ENCODE results near the gene PROSER2. TPM values are rescaled to one million over a fixed set of nuclear protein-coding genes. Genes with fewer than 3 reads are reported as not detected.

Gene PROSER2
- total RNA-seq, 1 donor from 2014 or later = 8.8 TPM

DNA sequence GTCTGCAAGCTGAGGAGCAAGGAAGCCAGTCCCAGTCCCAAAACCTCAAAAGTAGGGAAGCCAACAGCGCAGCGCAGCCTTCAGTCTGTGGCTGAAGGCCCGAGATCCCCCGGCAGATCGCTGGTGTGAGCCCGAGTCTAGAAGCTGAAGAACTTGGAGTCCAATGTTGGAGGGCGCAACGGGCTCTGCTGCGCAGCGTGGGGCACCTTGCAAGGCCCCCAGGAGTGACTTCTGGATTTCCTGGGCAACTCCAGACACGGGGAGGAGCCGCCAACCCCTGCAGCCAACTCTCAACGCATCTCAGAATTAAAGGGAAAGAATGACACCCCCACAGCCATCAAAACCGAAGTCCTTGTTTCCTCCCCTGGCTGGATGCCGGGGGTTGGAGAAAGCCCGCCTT is 18.8 kb upstream of the PROSER2 start:
- DNase-seq (ENCODE audit: low spot score) = no peak

DNA sequence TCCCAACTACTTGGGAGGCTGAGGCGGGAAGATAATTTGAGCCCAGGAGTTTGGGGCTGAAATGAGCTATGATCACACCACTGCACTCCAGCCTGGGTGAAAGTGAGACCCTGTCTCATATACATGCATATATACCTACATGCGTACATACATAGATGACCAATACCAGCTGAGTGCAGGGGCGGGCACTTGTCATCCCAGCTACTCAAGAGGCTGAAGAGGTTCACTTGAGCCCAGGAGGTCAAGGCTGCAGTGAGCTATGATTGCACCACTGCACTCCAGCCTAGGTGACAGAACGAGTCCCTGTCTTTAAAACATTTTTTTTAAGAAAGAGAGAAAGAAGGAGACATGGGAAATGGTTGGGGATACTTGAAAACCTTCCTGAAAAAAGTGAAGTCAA is 17.4 kb upstream of the PROSER2 start:
- no peak for DNase-seq (ENCODE audit: low spot score)

DNA sequence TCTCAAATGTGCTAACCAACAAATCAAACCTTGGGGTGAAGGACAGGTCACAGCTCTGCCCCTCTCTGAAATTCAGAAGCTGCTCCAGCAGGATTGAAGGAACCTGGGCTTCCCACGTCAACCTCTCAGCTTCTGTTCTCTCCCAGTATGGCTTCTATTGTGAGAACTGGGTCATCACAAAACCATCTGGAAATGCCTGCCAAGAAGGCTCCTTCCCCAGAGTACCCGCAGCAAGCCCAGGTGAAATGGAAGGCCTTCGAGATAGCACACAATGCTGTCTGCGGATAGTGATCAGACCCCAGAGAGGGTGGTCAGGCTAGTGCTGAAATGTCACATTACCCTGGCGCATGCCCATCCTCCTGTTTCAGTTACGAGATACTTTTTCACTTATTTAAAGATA is 16.4 kb upstream of the PROSER2 start:
- DNase-seq (ENCODE audit: low spot score) = no peak

DNA sequence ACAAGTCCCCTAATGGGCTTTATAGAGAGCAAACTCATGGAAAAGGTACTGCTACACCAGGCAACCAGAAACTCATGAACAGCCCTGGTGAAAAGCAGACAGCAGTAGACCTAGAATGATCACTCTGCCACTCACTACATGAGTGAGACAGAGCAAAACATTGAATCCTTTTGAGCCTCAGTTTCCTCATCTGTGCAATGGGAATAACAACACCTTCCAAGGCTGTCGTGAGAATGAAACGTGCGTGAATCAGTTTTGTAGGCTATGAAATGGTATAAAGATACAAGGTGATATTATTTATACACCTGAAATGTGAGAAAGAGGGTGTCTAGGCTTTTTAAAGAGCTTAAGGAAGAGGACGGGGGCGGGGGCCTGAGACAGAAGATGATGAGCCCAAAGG is 14.3 kb upstream of the PROSER2 start:
- no peak for DNase-seq (ENCODE audit: low spot score)

DNA sequence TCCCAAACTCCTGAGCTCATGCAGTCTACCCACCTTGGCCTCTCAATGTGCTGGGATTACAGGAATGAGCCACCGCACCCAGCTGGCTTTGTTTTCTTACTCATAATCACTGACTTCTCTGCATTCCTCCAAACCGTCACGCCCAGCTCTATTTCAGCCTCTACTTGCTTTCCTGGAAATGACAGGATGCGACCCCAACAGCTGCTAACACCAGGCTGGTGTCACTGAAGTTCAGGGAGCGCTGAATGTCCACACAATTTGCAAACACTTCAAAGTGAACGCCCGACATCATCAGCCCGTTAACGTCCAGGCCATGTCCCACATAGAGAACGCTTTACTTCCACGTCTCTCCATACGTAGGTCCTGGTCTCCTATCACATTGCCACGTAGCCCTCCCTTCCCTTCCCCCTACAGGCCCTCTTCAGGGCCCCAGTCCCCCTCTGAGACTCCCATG is 12.8 kb upstream of the PROSER2 start:
- DNase-seq (ENCODE audit: low spot score) = no peak

DNA sequence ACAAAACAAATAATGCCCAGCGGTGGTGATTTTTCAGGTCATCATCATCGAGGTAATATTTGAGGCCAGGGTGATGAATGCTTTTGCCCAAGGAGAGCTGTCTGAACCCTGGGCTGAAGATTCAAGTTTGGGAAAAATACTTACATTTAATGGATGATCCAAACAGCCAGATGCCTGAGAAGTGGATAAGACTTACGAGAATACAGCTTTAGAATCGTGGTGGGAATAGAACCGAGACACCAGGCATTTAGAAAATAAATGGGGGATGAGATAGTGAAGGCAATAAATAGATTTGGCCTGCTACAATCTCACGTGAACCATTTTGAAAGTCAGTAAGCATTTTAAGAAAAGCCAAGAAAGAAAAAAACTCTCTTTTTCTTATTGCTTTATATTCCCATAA is 12.2 kb upstream of the PROSER2 start:
- no peak for DNase-seq (ENCODE audit: low spot score)

DNA sequence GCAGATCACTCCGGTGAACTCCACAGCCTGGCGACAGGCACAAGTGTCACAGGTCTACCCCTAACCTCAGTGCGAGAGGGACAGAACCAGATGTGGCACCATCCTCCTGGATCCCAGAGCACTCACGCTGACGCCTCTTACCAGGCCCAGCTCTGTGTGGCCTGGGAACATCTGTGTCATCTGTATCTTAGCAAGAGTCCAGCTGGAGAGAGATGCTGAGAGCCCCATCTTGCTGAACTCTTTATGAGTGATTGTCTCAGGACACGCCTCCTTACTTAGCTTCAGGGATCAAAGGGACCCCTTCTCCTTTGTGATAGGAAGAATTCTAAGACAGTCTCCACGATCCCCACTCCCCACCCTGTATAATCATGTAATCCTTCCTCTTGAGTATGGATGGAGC is 10.0 kb upstream of the PROSER2 start:
- no peak for DNase-seq (ENCODE audit: low spot score)

DNA sequence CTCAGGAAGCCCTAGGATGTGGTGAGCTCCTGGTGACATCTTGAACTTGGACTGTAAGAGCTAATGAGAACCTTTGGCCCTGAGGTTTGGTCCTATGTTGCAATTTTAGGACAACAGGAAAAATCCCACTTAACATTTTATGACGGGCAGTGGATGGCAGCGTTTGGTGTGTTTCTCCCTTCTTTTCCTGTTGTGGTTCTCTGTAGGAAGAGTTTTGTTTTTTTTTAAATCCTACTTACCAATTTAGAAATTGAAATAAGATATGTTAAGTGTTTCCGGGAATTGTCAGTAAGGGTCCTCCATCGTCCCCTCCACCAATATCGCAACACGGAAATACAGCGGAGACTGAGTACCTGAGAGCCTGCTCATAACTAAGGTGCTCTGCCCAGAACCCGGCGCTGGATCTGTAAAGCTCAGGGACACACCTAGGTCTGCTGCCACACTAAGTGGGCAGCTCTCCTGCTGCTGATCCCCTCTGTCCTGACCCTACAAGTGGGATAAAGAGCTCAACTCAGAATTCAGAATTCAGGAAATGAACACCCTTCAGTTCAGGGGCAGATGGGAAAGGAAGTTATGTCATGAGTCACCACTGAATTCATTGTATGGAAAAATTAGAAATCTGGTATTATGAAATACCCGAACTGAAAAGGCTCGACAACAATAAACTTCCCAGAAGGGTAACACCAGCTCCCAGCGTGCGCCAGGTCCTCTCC is 9.1 kb upstream of the PROSER2 start:
- DNase-seq (ENCODE audit: low spot score) = no peak

DNA sequence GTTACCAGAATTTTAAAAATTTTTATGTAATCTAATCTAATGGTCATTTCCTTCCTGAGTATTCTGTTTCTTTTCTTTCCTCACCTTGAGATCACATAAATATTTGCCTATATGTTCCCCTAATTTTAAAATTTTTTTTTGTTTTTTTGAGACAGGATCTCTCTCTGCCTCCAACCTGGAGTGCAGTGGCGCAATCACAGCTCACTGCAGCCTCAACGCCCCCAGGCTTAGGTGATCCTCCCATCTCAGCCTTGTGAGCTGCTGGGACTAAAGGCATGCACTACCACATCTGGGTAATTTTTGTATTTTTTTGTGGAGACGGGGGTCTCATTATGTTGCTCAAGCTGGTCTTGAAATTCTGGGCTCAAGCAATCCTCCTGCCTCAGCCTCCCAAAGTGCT is 4.1 kb upstream of the PROSER2 start:
- DNase-seq (ENCODE audit: low spot score) = no peak

DNA sequence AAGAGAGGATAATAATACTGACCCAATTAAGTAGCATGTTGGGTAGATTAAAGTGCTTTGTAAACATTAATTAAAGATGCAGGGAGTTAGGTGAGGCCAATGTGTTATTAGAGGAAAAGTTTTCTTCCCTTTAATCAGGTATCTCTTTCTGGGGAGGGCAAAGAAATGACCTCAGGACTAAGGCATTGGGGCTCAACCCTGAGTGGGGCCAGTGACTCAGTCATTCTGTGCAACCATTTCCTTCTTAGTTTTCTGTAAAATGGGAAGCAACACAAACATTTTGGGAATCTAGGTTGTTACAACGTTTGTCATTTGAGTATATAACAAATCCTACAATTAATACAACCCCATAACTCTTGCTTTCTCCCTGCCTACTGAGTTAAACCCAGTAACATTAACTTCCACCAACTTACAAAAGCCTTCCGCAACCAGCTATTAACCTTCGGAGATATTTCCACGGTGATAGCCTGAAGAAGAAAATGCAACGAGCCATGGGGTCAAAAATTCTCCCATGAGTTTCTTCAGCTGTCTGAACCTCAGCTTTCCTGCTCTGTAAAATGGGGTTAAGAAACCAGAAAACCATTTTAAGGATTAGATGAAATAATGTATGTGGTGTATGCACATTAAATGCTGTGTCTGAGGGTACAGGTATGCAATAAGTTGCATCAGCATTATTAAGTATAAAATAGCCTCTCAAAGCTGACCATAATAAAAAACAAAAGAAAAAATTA is 965 bp upstream of the PROSER2 start:
- no peak for DNase-seq (ENCODE audit: low spot score)

DNA sequence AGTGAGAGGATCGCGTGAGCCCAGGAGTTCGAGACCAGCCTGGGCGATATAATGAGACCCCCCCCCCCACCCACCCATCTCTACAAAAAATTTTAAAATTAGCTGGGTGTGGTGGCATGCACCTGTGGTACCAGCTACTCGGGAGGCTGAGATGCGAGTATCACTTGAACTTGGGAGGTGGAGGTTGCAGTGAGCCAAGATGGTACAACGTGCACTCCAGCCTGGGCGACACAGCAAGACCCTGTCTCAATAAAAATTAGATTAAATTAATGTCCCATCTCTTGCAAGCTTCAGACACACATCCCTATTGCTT is 391 bp upstream of the PROSER2 start:
- no peak for DNase-seq (ENCODE audit: low spot score)

DNA sequence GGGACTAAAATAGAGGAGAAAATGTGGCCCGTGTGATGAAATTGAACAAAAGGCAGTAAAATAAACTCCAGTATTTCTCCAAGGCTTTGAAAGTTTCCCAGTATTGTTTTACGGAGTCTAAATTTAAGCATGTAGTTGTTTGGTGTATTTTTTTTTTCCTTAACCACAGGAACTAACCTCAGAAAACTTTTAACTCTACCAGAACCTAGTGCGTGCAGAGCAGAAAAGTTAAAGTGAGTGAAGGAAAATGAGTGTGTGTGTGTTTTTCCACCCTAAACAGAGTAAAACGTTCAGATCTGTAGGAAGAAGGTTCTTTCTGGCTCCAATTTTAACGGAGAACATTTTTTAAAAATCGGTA is 812 bp downstream of the PROSER2 start:
- no peak for DNase-seq (ENCODE audit: low spot score)

DNA sequence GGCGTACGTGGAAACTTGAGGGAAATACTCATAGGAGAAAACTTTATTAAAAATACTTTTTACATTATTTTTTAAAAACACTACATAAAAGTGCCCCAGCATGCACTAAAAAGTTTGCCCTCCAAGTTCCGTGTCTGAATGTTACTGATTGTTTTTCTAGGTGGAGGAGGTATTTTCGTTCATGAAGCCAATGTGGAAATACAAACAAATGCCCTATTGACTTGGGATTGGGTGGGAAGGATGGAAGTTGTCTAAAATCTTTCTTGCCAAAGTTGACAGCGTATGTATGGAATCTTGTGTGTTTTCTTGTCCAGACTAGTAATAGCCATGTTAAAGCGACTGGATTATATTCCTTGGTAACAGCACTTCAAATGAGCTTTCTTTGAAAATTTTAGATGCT is 1.2 kb downstream of the PROSER2 start:
- DNase-seq (ENCODE audit: low spot score) = no peak

DNA sequence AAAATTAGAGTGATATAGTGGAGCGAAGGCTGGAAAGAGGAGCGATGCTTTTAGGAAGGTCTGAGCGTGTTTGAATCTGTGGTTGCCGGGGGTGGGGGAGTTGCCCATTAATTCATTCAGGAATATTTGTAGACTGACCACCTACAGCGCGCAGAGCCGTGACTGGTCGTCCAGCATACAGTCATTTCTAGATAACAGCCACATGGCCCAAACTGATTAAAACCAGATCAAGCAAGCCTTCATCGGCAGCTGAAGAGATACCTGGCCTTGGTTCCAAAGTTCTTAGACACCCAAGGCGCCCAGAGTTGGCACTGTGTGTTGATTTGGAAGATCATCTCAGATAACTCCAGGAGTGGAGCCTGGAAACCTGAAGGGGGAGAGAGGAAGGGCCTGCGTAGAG is 1.7 kb downstream of the PROSER2 start:
- peak; percentile 31 for DNase-seq (ENCODE audit: low spot score)

DNA sequence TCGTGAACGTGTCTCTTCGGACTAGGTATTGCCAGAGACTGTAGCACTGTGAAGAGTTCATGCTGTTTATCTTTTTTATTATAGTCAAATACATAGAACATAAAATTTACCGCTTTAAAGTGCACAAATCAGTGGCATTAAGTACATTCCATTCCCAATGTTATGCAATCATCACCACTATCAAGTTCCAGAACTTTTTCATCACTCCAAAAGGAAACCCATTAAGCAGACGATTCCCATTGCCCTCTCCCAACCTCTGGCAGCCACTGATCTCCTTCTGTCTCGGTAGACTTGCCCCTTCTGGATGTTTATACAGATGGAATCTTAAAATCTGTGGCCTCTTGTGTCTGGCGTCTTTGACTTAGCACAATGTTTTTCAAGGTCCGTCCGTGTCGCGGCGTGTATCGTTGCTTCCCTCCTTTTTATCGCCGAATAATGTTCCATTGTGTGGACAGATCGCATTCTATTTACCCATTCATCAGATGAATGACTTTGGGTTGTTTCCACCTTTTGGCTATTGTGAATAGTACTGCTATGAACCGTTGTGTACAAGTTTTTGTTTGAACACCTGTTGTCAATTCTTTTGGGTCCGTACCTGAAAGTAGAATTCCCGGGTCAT is 2.7 kb downstream of the PROSER2 start:
- DNase-seq (ENCODE audit: low spot score) = no peak

DNA sequence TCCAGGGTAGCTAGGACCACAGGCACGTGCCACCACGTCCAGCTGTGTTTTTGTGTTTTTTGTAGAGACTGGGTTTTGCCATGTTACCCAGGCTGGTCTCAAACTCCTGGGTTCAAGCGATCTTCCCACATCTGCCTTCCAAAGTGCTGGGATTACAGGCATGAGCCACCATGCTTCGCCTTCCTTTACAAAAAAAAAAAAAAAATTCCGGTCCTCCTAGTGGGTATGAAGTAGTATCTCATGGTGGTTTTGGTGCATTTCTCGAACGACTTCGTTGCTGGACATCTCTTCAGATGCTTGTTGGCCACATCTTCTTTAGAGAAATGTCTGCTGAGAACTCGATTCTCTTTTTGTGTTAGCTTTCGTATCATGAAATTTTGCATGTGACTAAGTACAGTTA is 3.9 kb downstream of the PROSER2 start:
- no peak for DNase-seq (ENCODE audit: low spot score)

DNA sequence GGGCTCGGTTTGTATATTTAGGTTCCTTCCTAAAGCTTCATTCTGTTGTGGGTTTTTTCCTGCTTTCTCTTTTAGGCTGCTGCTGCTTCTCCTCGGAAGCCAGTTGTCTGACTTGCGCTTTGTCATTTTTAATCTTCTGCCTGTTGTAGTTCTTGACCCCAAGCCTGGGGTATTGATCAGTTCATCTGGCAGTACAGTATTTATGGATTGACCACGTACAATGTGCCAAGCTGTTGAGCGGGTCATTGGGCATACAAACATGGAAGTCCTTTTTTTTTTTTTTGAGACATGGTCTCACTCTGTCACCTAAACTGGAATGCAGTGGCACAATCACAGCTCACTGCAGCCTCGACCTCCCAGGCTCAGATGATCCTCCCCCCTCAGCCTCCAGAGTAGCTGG is 4.3 kb downstream of the PROSER2 start:
- DNase-seq (ENCODE audit: low spot score) = peak; percentile 37

DNA sequence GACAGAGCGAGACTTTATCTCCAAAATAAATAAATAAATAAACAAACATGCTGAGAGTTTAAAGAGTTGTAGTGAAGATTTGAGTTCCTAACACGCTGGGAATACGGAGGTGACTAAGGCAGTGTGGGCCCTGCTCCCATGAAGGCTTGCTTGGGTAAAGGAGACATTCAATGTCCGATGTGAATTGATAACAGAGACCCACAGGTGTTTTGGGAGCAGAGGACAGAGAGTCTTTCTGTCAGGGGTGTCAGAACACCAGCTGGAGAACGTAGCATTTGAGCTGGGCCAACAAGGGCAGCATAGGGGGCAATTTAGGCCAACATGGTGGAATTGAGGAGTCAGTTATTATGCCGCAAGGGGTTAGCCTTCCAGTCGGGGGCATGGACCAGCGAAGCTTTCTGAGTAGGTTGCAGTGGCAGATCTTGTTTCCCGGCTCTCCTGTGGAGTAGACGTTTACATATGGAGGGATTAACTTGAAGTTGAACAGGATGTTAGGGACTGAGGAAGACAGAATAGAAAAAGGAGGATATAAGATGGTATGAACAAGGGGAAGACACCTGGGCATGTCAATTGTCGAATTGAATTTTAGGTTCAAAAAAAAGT is 5.6 kb downstream of the PROSER2 start:
- no peak for DNase-seq (ENCODE audit: low spot score)

DNA sequence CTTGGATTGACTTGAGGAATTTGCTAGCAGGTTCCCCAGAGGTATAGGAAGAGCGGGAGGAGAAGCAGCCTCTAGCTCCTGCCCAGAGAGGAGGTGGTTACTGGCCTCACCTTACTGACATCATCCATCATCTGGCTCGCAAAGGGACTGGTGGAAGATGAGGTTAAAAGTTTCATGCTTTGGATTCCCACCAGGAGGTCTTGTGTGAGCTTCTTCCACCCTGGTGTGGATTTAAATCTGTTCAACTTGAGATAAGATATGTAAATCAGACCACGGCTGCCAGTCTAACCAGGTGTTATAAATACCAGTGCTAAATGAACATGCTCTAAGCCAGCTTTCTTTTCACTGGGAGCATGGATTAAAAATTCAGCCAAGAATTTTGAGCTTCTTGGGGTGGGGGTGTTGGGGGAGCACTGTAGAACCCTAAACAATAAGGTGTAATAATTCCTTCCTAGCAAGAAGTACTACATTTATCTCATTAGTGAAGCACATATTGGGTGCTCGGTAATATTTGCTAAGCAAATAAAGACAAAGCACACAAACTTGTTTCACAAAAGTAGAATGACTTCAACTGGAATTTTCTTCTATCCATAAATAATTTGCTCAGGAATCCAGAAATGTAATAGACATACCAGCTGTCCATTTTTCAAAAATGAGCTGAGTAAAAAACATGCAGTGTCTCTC is 7.8 kb downstream of the PROSER2 start:
- DNase-seq (ENCODE audit: low spot score) = no peak

DNA sequence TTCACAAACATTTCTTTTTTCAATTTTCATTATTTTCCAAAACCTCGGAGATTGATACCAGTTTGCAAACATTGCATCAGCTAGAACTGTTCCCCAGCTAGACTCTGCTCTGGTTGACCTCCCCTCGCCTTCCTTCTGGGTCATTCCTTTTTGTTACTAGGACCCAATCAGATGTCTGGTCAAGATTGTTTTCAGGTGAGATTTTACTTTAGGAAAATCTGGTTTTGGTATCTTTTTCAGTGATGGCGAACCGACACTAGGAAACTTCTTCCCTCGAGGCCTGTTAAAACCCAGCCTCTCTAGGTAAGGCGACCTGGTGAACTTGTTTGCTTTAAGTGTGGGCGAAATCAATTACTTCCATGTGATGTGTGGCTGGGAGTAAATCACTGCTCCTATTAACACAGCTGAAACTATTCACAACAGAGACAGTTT is 8.4 kb downstream of the PROSER2 start:
- DNase-seq (ENCODE audit: low spot score) = peak; percentile 44

DNA sequence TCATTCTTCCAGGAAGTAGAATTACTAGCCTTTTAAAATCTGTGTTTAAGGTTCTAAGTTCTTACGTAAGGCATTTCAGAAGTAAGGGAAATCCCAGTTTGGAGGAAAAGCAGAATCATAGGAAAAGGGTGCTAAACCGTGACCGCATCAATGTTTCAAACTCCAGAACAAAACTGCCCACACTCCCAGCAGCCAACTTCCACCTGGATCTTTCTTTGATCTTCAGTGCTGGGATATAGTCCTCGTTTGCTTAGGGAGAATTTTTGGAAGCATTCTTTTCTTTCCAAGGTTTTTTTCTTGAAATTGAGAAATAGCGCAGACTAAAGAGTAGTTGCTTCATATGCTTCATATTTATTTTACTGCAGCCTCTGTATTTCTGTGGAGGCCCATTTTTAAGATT is 8.9 kb downstream of the PROSER2 start:
- no peak for DNase-seq (ENCODE audit: low spot score)

DNA sequence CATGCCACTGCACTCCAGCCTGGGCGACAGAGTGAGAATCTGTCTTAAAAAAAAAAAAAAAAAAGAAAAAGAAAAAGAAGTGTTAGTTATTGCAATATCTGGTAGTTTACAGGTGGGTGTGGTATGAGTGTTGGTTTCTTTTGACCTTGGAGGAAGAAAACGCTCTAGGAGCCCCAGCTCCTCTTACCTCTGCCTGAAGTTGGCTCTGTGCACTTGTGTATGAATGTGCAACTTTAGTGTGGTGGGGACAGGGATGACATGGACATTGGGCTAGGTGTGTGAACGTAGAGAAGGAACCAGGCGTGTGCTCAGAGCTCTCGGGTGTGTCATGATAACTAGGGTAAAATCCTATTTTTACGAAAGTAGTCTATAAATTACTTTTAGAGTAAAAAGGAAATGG is 11.9 kb downstream of the PROSER2 start:
- no peak for DNase-seq (ENCODE audit: low spot score)

All from mucosa of gallbladder (tissue), 1 donor.